Activated CD8-positive, alpha-beta T cell treated with anti-CD3 and anti-CD28 coated beads for 36 hours (primary cell): ENCODE measurements around the gene HNRNPAB. TPM values are rescaled to one million over a fixed set of nuclear protein-coding genes. Genes with fewer than 3 reads are reported as not detected.

Experiments
- ATAC-seq: fragments of 200-7000 bp; cut with Tn5 transposase; one replicate; pipeline ENCODE4 v1.10.0; 2021; ENCODE audit warnings: mild to moderate bottlenecking, moderate library complexity
- CTCF ChIA-PET: fragments of 350-600 bp; sonication (Branson Sonifier 250); formaldehyde crosslinking; loops from one replicate; lab custom pipeline; 2021; ENCODE audit warnings: antibody characterized with exemption; lab: Charles Lee
- POLR2A ChIA-PET: fragments of 350-600 bp; sonication (Branson Sonifier 250); formaldehyde crosslinking; loops from one replicate; lab custom pipeline; 2021; ENCODE audit warnings: antibody characterized with exemption; lab: Charles Lee
- DNase-seq: peaks from one replicate; pipeline ENCODE4 v3.0.0-alpha.2; 2020
- H3K27ac Mint-ChIP-seq: one replicate; pipeline ENCODE4 v1.8.0; 2021; ENCODE audit warnings: mild to moderate bottlenecking, mixed read lengths
- H3K27me3 Mint-ChIP-seq: one replicate; pipeline ENCODE4 v1.8.0; 2021; ENCODE audit warnings: mixed read lengths
- H3K36me3 Mint-ChIP-seq: one replicate; pipeline ENCODE4 v1.8.0; 2021; ENCODE audit warnings: low read depth, mixed read lengths
- H3K4me1 Mint-ChIP-seq: one replicate; pipeline ENCODE4 v1.8.0; 2021; ENCODE audit warnings: low read depth, mixed read lengths
- H3K4me3 Mint-ChIP-seq: one replicate; pipeline ENCODE4 v1.8.0; 2021; ENCODE audit warnings: mild to moderate bottlenecking, moderate library complexity, mixed read lengths
- H3K9me3 Mint-ChIP-seq: one replicate; pipeline ENCODE4 v1.8.0; 2021; ENCODE audit warnings: mixed read lengths
- intact Hi-C: fragments of 100-400 bp; cut with micrococcal nuclease; formaldehyde crosslinking; loops from one replicate; pipeline ENCODE4 v1.10.0; 2022
- total RNA-seq, 2 experiments: library from RNA; stranded (reverse); gene quantifications; one replicate each; pipeline ENCODE4 v1.2.3, GENCODE V29; 2021
- TF ChIP-seq, protein P1 (sequence below): fragments of 200-600 bp; IDR thresholded peaks from one replicate; pipeline ENCODE4 v1.8.0; 2022; ENCODE audit warnings: antibody characterized with exemption, mild to moderate bottlenecking

The HNRNPAB gene
- total RNA-seq, 2 experiments from 2014 or later, result 392 to 399 TPM

DNA sequence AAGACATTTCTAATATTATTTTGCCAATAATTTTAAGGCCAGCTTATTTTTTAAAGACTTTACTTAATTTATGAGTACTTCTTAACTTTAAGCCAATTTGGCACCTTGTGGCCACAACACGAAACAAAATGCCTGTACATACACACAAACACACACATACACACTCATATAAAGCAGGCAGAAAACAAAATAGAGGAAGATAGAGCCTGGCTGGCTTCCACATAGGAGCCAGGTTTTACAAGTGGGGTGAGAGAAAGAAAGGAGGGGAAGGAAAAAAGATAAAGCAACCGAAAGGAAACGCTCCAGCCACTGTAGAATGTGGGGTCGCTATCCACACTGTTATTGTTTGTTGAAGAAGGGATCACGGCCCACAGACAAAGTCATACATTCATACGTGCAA, 27.5 kb upstream of the HNRNPAB start:
- no peak overlapping the region for H3K27ac Mint-ChIP-seq
- H3K27me3 Mint-ChIP-seq, result peaks cover 2% of the 10 kb centered on the region

DNA sequence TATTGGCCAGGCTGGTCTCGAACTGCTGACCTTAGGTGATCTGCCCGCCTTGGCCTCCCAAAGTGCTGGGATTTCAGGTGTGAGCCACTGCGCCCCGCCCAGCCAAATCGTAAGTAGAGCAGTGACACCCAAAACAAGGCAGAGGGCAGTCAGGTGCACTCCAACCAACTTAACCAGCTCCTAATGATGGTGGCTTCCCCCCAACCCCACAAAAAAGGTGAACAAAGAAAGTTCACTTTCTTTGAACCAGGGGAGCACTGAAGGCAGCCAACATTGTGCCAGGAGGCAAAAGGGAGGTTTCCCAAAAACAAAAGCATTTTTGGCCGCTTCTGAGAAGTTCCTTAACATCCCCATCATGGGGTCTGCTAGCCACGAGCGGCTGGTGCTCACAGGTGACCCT, 26.8 kb upstream of the HNRNPAB start:
- peaks cover 7% of the 10 kb centered on the region for H3K4me1 Mint-ChIP-seq
- DNase-seq (no peak), ATAC-seq (no peak)
- no peak overlapping the region for H3K27ac Mint-ChIP-seq
- no peaks in the 10 kb centered on the region for H3K9me3 Mint-ChIP-seq
- ChIA-PET POLR2A (interaction anchor here (1.9 kb wide), 1 partner anchor 27 kb away, joined by 7 read pairs; the partner anchor contains the start of gene HNRNPAB), CTCF (interaction anchor here (1.4 kb wide), 1 partner anchor 102 kb away, joined by 3 read pairs; no protein-coding TSS in a partner anchor)
- H3K27me3 Mint-ChIP-seq, result peaks cover 2% of the 10 kb centered on the region
- intact Hi-C loops, result no loop called here
- no peaks in the 10 kb centered on the region for H3K36me3 Mint-ChIP-seq
- TF ChIP-seq, protein P1, sequence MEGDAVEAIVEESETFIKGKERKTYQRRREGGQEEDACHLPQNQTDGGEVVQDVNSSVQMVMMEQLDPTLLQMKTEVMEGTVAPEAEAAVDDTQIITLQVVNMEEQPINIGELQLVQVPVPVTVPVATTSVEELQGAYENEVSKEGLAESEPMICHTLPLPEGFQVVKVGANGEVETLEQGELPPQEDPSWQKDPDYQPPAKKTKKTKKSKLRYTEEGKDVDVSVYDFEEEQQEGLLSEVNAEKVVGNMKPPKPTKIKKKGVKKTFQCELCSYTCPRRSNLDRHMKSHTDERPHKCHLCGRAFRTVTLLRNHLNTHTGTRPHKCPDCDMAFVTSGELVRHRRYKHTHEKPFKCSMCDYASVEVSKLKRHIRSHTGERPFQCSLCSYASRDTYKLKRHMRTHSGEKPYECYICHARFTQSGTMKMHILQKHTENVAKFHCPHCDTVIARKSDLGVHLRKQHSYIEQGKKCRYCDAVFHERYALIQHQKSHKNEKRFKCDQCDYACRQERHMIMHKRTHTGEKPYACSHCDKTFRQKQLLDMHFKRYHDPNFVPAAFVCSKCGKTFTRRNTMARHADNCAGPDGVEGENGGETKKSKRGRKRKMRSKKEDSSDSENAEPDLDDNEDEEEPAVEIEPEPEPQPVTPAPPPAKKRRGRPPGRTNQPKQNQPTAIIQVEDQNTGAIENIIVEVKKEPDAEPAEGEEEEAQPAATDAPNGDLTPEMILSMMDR, result no peak
- H3K4me3 Mint-ChIP-seq, result no peak overlapping the region

More for the DNA sequence above, 27.5 kb upstream of the HNRNPAB start:
- Mint-ChIP-seq H3K36me3 (no peaks in the 10 kb centered on the region), H3K4me3 (no peak overlapping the region), H3K4me1 (no peaks in the 10 kb centered on the region), H3K9me3 (no peaks in the 10 kb centered on the region)
- ATAC-seq (no peak), DNase-seq (no peak)
- TF ChIP-seq, protein P1, result no peak
- ChIA-PET POLR2A (interaction anchor here (1.9 kb wide), 1 partner anchor 28 kb away, joined by 7 read pairs; the partner anchor contains the start of gene HNRNPAB), CTCF (interaction anchor here (1.4 kb wide), 1 partner anchor 101 kb away, joined by 3 read pairs; no protein-coding TSS in a partner anchor)
- intact Hi-C loops, result no loop called here

DNA sequence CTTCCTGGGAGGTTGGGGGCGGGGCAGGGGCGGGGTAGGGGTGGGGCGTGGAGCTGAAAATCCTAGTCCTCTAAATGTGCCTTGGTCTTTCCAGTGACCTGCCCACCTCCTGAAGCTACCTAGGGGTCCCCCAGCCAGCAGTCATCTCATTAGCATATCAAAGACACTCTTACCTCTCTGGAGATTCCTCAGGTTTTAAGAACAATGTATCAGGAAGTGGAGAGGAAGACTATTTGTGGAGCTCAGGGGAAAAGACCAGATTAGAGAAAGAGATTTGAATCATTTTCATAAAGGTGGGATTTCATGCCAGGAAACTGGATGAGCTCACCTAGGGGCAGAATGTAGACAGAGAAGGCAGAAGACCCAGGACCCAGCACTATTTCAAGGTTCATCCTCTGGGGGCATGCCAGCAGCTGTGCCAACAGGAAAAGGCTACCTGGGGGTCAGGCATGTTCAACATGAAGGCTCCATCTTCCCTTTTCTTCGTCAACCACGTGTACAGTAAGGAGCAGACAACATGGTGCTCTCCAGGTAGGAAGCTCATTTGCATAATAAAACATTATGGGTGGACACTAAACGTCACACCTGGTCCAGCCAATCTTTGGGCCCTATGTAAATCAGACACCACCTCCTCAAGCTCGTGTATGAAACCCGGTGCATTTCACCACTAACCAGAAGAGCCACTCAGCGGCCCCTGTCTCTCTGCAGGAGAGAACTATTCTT, 24.0 kb upstream of the HNRNPAB start:
- TF ChIP-seq, protein P1, result no peak
- H3K27ac Mint-ChIP-seq, result no peak overlapping the region
- peaks cover 2% of the 10 kb centered on the region for H3K27me3 Mint-ChIP-seq
- no peaks in the 10 kb centered on the region for H3K9me3 Mint-ChIP-seq
- intact Hi-C loops, result no loop called here
- no peak for ATAC-seq
- H3K4me3 Mint-ChIP-seq, result no peak overlapping the region
- no peak for DNase-seq
- H3K4me1 Mint-ChIP-seq, result peaks cover 7% of the 10 kb centered on the region
- POLR2A ChIA-PET, result interaction anchor here (0.8 to 1.1 kb wide), 4 partner anchors 24 to 49 kb away, joined by 3 to 5 read pairs (median 4); partner anchors contain the start of gene HNRNPAB
- no peaks in the 10 kb centered on the region for H3K36me3 Mint-ChIP-seq
- CTCF ChIA-PET, result interaction anchor here (1.8 kb wide), 1 partner anchor 105 kb away, joined by 5 read pairs; no protein-coding TSS in a partner anchor

DNA sequence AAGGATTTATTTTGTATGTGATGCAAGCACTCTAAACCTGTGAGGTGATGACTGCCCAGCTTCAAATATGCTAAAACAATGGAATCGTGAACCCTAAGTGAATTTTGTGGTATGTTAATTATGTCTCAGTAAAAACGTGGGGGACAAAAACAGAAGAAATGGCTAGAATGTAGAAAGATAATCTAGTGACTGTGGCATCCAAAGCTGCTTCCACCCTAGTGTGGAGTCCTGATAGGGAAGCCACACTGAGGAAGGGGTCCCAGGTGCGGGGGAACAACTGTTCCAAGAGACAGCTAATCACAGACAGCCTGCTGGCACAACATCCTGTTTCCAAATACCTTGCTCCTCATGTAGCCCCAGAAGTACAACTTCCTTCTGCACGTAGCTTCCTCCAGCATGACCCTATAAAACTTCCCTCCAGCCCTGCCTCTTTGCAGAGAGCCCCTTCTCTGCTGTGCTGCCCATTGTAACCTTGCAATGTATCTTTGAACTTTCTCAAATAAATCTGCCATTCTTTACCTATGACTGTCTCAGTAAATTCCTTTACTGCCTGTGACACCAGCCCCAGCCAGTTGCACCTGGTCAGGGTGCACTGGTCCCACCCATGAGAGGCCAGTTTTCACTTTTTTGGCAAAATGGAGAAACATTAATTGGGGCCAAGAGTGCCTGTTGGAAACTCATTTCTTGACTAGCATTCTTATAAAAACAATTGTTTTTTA, 22.0 kb upstream of the HNRNPAB start:
- TF ChIP-seq, protein P1, result no peak
- intact Hi-C loops, result no loop called here
- CTCF ChIA-PET, result interaction anchor here (3.5 kb wide), 1 partner anchor 107 kb away, joined by 14 read pairs; no protein-coding TSS in a partner anchor
- ATAC-seq, result peak; percentile 53
- peaks cover 7% of the 10 kb centered on the region for H3K4me1 Mint-ChIP-seq
- peaks cover 2% of the 10 kb centered on the region for H3K27me3 Mint-ChIP-seq
- peak overlapping the region; percentile 63 for H3K27ac Mint-ChIP-seq
- no peaks in the 10 kb centered on the region for H3K36me3 Mint-ChIP-seq
- no peak overlapping the region for H3K4me3 Mint-ChIP-seq
- no peaks in the 10 kb centered on the region for H3K9me3 Mint-ChIP-seq
- POLR2A ChIA-PET, result interaction anchor here (0.6 kb wide), 1 partner anchor 8 kb away, joined by 3 read pairs; no protein-coding TSS in a partner anchor
- no peak for DNase-seq
